ENCODE measurements around the gene TPRG1. TPM values are rescaled to one million over a fixed set of nuclear protein-coding genes. Genes with fewer than 3 reads are reported as not detected.

Gene TPRG1
- total and polyA plus RNA-seq, 2 of the 8 experiments (the other 6 are each of a cell fraction or from before 2014, with no cell fraction given), result 0.37 to 0.47 TPM

- Histone ChIP-seq H4K8ac (ENCODE audit: extremely low read depth, insufficient read depth, low read length) (no peak overlapping the region), H2AFZ (ENCODE audit: low read length) (no peak overlapping the region), H3K9ac (replicated peaks in 1 of 4; ENCODE audit: extremely low read depth in 1 of 4, low read depth in 3 of 4, low read length in 3 of 4) (no peak overlapping the region), H3K27me3 (replicated peaks in 1 of 4; ENCODE audit: control insufficient read depth in 3 of 4, extremely low read depth in 1 of 4, insufficient read depth in 3 of 4, low read length in 3 of 4) (no peaks in the 10 kb centered on the region), H3K23ac (ENCODE audit: insufficient read length) (no peak overlapping the region), H3K27ac (ENCODE audit: low read depth, low read length) (no peak overlapping the region), H2BK15ac (ENCODE audit: low read length) (no peak overlapping the region), H3K9me3 (ENCODE audit: insufficient read depth in 2 of 2, low read depth in 1 of 2, low read length in 1 of 2) (no peaks in the 10 kb centered on the region), H2BK20ac (ENCODE audit: low read length) (no peak overlapping the region), H3K4me2 (ENCODE audit: insufficient read depth in 1 of 2, low read depth in 2 of 2, low read length in 2 of 2) (no peak overlapping the region), H2BK5ac (ENCODE audit: low read depth, low read length) (no peak overlapping the region), H3K4ac (replicated peaks; ENCODE audit: insufficient read length, low read depth, low read length) (no peak overlapping the region), H3K79me2 (ENCODE audit: control insufficient read depth in 1 of 2, insufficient read depth in 2 of 2, low read length in 2 of 2) (no peaks in the 10 kb centered on the region), H3K23me2 (ENCODE audit: low read depth, low read length) (no peaks in the 10 kb centered on the region), H3K36me3 (ENCODE audit: control insufficient read depth in 2 of 4, insufficient read depth in 4 of 4, low read length in 3 of 4) (no peaks in the 10 kb centered on the region; a peak in 1 of 8 replicates), H2BK12ac (ENCODE audit: low read depth, low read length) (no peak overlapping the region), H3K4me3 (ENCODE audit: extremely low read depth in 1 of 4, insufficient read depth in 2 of 4, low read depth in 3 of 4, low read length in 4 of 4) (no peak overlapping the region), H3K56ac (replicated peaks; ENCODE audit: insufficient read length, low read depth, low read length) (no peak overlapping the region), H2AK5ac (ENCODE audit: low read depth, low read length) (no peak overlapping the region), H3K79me1 (ENCODE audit: low read depth, low read length) (no peaks in the 10 kb centered on the region), H4K20me1 (replicated peaks in 1 of 2; ENCODE audit: control insufficient read depth in 1 of 2, insufficient read depth in 2 of 2, low read length in 2 of 2) (no peaks in the 10 kb centered on the region), H2BK120ac (replicated peaks; ENCODE audit: low read depth, low read length) (no peak overlapping the region), H4K5ac (ENCODE audit: insufficient read length, low read depth, low read length) (no peak overlapping the region), H4K91ac (replicated peaks; ENCODE audit: insufficient read length, low read length) (no peak overlapping the region), H3K4me1 (replicated peaks in 1 of 4; ENCODE audit: control insufficient read depth in 3 of 4, insufficient read depth in 4 of 4, low read length in 3 of 4) (peaks cover 0 to 5% (median 2%) of the 10 kb centered on the region in 4 experiments; a peak in 2 of 7 replicates), H3K14ac (ENCODE audit: insufficient read length) (no peak overlapping the region), H3K18ac (ENCODE audit: extremely low read depth, low read length) (no peak overlapping the region)
- WGBS, 2 experiments (ENCODE audit: extremely low coverage in 1 of 2, insufficient coverage in 1 of 2, insufficient read length in 1 of 2, insufficient replicate concordance in 2 of 2, low coverage in 1 of 2, low lambda C conversion rate in 2 of 2, missing lambda C conversion rate in 1 of 2), result 93% methylated on average over 4 of the region's 4 CpGs; no CpG with 5 or more reads in 1 of the 2 experiments
- DNase-seq (ENCODE audit: low read depth in 1 of 2, low spot score in 2 of 2) (no peak), FAIRE-seq (no peak)
- TF ChIP-seq SIX5 (IDR thresholded peaks at IDR 0.05; ENCODE audit: low read depth, low read length) (no peak), HDAC6 (IDR thresholded peaks at IDR 0.05; ENCODE audit: low read depth, low read length) (no peak), CTBP2 (IDR thresholded peaks at IDR 0.05; ENCODE audit: borderline replicate concordance, insufficient read depth, insufficient read length, low read length) (no peak), CBX5 (IDR thresholded peaks at IDR 0.05; ENCODE audit: low read depth, low read length) (no peak)
- POLR2A ChIA-PET (ENCODE audit: partially characterized antibody), result no interaction called here
- CTCF ChIA-PET (ENCODE audit: partially characterized antibody), result interaction anchor here (1.2 to 2.2 kb wide), 3 partner anchors 10 to 22 kb away, joined by 3 to 4 read pairs (median 3); no protein-coding TSS in a partner anchor
Measured at GRCh38 chr3:189298469-189299375, 127.0 kb downstream of the TPRG1 start.

Measured in H1 (cell line).